OCI-LY3 (cell line): Measurements from ENCODE around the gene BCAR1.

Experiments used
- CTCF ChIP-seq: fragments of 200-600, 300-600 bp; sonication (generic); IDR thresholded peaks from 2 replicates; pipeline ENCODE4 v1.5.1; 2014; ENCODE audit warnings: antibody characterized with exemption, low read length, low read depth
- EZH2phosphoT487 ChIP-seq: fragments of 200-600 bp; shearing (Covaris generic); IDR thresholded peaks from 2 replicates; pipeline ENCODE4 v1.6.1; 2018; ENCODE audit warnings: antibody characterized with exemption, mixed run types, low read depth

GRCh38 chr16:75243667-75244224, 7.7 kb downstream of the BCAR1 start:
- TF ChIP-seq CTCF (no peak), EZH2phosphoT487 (no peak)
